LNCaP clone FGC (cell line): ENCODE results near the gene FOXB2.

Experiments
- DNase-seq: peaks from one replicate; pipeline ENCODE4 v3.0.0-alpha.2; 2011; ENCODE audit warnings: low read depth
- H3K4me3 ChIP-seq: 2 replicates; pipeline ENCODE4 v1.5.1; 2011; ENCODE audit warnings: mild to moderate bottlenecking, low read depth, low read length, control low read depth
- TF ChIP-seq, protein P1 (sequence below): IDR thresholded peaks from 2 replicates; pipeline ENCODE4 v1.5.1; 2012; ENCODE audit warnings: mild to moderate bottlenecking; ENCODE audit not compliant: control insufficient read depth, insufficient read depth; ENCODE audit errors: extremely low read depth

The FOXB2 gene

DNA sequence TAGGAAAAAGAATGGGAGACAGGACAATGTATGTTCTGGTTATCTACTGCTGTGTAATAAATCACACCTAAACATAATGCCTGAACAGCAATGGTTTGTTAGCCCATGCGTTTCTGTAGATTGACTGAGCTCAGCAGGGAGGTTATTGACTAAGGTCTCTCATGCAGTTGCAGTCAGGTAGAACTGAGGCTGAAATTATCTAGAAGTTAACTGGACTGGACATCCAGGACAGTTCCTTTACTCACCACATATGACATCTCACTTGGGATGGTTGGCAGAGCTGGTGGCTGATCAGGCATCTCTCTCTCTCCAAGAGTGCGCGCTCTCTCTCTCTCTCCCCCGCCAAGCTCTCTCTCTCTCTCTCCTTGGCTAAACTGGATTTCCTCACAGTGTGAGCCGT, 8.9 kb upstream of the FOXB2 start:
- DNase-seq: no peak
- no peak overlapping the region for H3K4me3 ChIP-seq
- TF ChIP-seq, protein P1, sequence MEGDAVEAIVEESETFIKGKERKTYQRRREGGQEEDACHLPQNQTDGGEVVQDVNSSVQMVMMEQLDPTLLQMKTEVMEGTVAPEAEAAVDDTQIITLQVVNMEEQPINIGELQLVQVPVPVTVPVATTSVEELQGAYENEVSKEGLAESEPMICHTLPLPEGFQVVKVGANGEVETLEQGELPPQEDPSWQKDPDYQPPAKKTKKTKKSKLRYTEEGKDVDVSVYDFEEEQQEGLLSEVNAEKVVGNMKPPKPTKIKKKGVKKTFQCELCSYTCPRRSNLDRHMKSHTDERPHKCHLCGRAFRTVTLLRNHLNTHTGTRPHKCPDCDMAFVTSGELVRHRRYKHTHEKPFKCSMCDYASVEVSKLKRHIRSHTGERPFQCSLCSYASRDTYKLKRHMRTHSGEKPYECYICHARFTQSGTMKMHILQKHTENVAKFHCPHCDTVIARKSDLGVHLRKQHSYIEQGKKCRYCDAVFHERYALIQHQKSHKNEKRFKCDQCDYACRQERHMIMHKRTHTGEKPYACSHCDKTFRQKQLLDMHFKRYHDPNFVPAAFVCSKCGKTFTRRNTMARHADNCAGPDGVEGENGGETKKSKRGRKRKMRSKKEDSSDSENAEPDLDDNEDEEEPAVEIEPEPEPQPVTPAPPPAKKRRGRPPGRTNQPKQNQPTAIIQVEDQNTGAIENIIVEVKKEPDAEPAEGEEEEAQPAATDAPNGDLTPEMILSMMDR: no peak

DNA sequence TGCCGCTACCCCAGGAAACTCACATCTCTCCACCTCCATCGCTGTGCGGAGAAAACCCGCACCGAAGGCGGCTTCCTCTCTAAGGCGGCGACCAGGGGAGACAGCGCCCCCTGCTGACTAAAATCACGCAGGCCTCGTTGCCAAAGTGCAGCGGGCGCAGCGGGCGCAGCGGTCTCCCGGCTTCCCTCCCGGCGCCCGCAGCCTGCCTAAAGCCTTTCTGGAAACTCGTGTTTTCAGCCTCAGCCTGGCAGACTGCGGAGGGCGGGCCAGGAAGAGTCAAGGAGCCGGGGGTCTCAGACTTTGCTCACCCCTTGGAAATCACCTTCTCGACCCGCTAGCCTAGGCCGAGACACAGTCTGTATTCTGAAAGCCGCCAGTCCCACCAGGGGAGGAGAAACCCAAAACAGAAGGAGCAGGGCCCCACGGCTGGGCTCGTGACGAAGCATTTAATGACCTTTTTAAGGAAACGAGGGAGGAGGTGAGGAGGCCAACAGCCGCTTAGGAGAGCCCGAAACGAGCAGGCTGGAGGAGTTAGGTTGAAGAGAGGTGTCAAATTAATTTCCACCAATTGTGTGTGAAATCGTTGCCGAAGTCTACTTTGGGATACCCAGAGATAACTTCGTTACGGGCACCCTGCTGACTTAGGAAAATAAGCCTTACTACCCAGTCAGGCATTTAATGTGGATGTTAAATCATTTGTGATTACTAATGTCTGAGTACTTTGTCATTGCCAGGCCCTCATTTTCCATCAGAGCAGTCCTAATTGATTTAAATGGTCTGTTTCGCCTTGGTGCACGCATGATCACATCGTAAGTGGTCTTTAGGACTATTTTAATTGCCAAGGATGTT, 7.3 kb upstream of the FOXB2 start:
- DNase-seq: no peak
- TF ChIP-seq, protein P1: no peak
- H3K4me3 ChIP-seq: no peak overlapping the region

DNA sequence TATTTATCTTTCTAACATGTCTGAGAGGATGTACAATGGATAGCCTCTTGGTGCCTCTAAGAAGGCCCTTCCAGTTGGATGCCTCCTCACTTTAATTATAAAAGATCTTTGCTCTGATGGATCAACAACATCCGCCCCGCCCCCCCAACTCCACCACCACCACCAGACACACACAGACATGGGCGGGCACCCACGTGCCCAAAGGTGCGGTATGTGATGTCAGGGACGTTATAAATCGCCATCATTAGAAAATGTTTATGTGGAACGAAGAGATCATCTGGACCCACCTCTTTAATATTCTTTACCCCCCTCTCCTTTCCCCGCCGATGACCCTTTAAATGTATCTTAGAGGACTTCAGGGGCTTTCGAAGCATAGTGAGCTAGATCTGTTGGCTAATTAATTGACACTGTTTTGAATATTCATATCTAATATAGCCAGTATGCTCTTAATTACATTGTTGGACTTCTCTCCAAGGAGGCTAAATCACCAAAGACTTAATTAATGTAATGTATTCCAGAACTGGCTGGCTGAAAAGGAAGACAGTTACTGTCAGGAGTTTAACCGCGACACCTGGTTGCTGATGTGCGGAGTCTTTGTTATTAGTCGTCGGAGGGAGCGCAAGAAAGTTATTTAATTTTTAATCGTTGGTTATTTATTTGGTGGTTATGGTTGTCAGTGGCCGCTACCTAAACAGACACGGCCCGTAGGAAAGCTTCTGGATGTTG, 6.1 kb upstream of the FOXB2 start:
- TF ChIP-seq, protein P1: no peak
- DNase-seq: no peak
- H3K4me3 ChIP-seq: no peak overlapping the region

DNA sequence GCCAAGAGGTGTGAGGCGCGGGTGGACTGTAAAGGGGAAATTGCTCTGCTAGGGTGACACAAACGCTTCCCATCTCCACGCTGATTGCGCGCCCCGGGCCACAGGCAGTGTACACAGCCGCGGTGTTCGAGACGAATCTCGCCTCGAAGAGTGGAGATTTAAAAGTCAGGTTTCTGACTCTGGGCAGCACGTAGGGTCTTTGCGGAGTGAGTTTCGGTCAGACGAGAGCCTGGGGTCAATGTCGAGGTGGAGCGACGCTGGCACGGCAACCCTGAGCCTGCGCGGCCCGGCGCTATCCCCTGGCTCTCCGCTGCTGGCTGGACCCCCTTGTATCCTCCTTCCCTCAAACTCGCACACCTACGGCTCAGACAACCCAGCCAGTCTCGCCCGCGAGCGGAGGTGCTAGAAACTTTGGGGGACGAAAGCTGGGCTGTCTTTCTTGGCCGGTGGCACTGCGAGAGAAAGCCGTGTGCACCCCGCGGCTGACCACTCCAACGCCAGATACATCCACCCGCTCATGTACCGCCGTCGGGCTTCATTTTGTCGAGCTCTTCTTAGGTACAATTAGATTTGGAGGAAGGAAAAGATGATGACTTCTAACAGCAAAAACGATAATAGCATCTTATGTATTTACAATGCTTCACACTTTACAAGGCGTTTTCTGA, 5.4 kb upstream of the FOXB2 start:
- TF ChIP-seq, protein P1: no peak
- no peak for DNase-seq
- no peak overlapping the region for H3K4me3 ChIP-seq

DNA sequence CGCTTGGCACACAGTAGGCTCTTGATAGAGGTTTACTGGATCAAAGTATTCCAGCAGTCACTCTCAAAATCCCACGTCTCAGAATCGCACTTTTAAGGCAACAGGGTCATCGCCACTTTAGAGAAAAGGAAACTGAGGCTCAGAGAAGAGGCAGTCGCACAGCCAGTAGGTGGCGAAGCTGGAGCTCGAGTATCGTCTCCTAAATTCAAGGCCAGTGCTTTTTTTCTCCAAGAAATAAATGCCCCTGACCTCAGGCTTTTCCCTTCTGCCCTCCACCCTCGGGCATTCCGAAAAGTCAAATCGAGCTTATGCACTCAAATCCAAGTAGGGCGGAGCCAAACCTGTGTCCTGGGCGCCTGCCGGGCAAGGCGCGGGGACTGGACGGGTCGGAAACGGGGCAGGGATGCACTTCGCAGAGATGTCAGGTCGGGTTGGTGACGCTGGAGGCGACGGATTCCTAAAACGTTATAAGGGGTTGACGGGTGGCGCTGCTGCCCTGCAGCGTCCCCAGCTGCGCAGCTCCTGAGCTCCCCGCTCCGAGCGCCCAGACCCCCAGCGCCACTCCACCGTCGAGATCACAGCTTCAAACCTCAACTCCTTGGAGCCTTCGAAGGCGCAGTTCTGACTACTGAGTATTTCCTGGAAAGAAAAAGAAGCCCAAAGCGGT, 4.7 kb upstream of the FOXB2 start:
- DNase-seq: no peak
- H3K4me3 ChIP-seq: no peak overlapping the region
- TF ChIP-seq, protein P1: no peak

DNA sequence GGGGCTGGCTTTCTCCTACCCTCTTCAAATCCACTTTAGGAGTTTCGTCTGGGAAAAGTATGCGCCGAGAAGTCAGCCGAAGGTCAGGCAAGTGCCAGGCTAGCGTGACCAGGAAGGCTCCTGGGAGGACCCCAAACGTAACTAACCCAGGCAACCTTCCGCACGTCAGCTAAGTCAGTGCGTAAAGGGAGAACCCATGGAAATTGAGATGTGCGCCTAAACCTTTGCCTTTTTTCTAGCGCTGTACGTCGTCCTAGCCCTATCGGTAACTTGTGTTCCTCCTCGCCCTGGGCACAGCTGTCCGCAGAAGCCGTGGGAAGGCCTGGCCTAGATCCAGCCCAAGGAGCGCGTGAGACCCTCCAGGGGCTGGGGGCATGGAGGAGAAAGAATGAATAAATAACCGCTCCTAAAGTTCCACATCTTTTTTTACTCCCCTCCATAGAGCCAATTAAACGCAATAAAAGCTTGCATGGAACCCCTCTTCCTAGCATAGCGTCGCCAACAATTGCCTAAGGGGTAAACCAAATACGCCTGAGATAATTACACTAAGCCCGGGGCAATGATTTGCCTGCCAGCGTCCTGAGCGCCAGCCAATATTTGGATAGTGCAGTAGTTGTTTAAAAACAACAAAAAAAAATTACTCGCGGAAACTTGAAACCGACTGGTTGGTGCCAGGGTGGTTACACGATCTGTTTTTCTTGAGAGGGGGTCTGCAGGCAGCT, 4.0 kb upstream of the FOXB2 start:
- TF ChIP-seq, protein P1: no peak
- no peak overlapping the region for H3K4me3 ChIP-seq
- no peak for DNase-seq
